IMR-90 (cell line): ENCODE results near the gene CT45A1. TPM values are rescaled to one million over a fixed set of nuclear protein-coding genes. Genes with fewer than 3 reads are reported as not detected.
A peak's percentile ranks its signal among the peaks of the same experiment; 100 is the strongest.

Experiments used
- ATAC-seq: fragments of 200-7000 bp; cut with Tn5 transposase; 2 replicates; pipeline ENCODE4 v1.9.1; 2020; ENCODE audit warnings: low read depth, mild to moderate bottlenecking, moderate library complexity
- BruUV-seq: library from RNA; stranded (reverse); fragments of 400-500 nt; replicated peaks from 2 replicates; lab custom pipeline; 2021; lab: Mats Ljungman, UMichigan
- CTCF ChIA-PET: fragments of 300-600 bp; formaldehyde crosslinking; extraction: SDS; loops from one replicate; lab custom pipeline; 2021; ENCODE audit warnings: antibody characterized with exemption; lab: Yijun Ruan, JAX
- POLR2A ChIA-PET: fragments of 300-600 bp; sonication (Branson Sonifier 250); formaldehyde crosslinking; loops from one replicate; lab custom pipeline; 2022; ENCODE audit warnings: antibody characterized with exemption; ENCODE audit not compliant: unreplicated experiment; lab: Charles Lee
- DNase-seq: peaks from one replicate; pipeline ENCODE4 v3.0.0; 2013
- H2AFZ ChIP-seq: replicated peaks from 2 replicates; pipeline ENCODE3; 2013; ENCODE audit warnings: low read length, mild to moderate bottlenecking; ENCODE audit not compliant: poor library complexity
- H2AK5ac ChIP-seq: 2 replicates; pipeline ENCODE4 v1.6.1; 2013; ENCODE audit warnings: low read depth, low read length, inconsistent platforms
- H2AK9ac ChIP-seq: replicated peaks from 2 replicates; pipeline ENCODE3; 2013; ENCODE audit warnings: mild to moderate bottlenecking, low read depth, low read length, moderate library complexity; ENCODE audit not compliant: poor library complexity
- H2BK120ac ChIP-seq: 2 replicates; pipeline ENCODE4 v1.6.1; 2013; ENCODE audit warnings: low read depth, low read length, inconsistent platforms
- H2BK15ac ChIP-seq: 3 replicates; pipeline ENCODE4 v1.6.1; 2013; ENCODE audit warnings: low read depth, low read length, inconsistent platforms
- H2BK20ac ChIP-seq: 2 replicates; pipeline ENCODE4 v1.6.1; 2013; ENCODE audit warnings: low read depth, mild to moderate bottlenecking, inconsistent platforms, low read length, moderate library complexity
- H2BK5ac ChIP-seq: 2 replicates; pipeline ENCODE4 v1.6.1; 2013; ENCODE audit warnings: mild to moderate bottlenecking, low read depth, low read length, inconsistent platforms; ENCODE audit not compliant: poor library complexity, severe bottlenecking
- H3K14ac ChIP-seq: replicated peaks from 2 replicates; pipeline ENCODE4 v1.6.1; 2013; ENCODE audit warnings: low read depth, low read length, inconsistent platforms
- H3K18ac ChIP-seq: 2 replicates; pipeline ENCODE4 v1.6.1; 2013; ENCODE audit warnings: low read depth, low read length, control low read depth
- H3K23ac ChIP-seq: 2 replicates; pipeline ENCODE4 v1.6.1; 2013; ENCODE audit warnings: low read depth, low read length, inconsistent platforms
- H3K27ac ChIP-seq: 2 replicates; pipeline ENCODE4 v1.5.1; 2013; ENCODE audit warnings: mild to moderate bottlenecking, control low read depth, low read length; ENCODE audit not compliant: insufficient read depth
- H3K27me3 ChIP-seq: 2 replicates; pipeline ENCODE4 v1.6.1; 2013; ENCODE audit warnings: low read length; ENCODE audit not compliant: control insufficient read depth, insufficient read depth
- H3K36me3 ChIP-seq: 2 replicates; pipeline ENCODE4 v1.6.1; 2013; ENCODE audit warnings: low read length, mixed read lengths; ENCODE audit not compliant: control insufficient read depth, insufficient read depth
- H3K4ac ChIP-seq: 2 replicates; pipeline ENCODE4 v1.6.1; 2013; ENCODE audit warnings: low read depth, low read length, inconsistent platforms
- H3K4me1 ChIP-seq: 2 replicates; pipeline ENCODE4 v1.6.1; 2013; ENCODE audit warnings: low read length, mixed read lengths; ENCODE audit not compliant: control insufficient read depth, insufficient read depth
- H3K4me2 ChIP-seq: 2 replicates; pipeline ENCODE4 v1.6.1; 2013; ENCODE audit warnings: low read depth, mild to moderate bottlenecking, control low read depth, low read length, moderate library complexity
- H3K4me3 ChIP-seq: 2 replicates; pipeline ENCODE4 v1.5.1; 2013; ENCODE audit warnings: low read depth, mild to moderate bottlenecking, control low read depth, low read length, moderate library complexity; ENCODE audit not compliant: insufficient read depth
- H3K56ac ChIP-seq: 2 replicates; pipeline ENCODE4 v1.6.1; 2013; ENCODE audit warnings: low read length, inconsistent platforms; ENCODE audit not compliant: insufficient read depth; ENCODE audit errors: extremely low read depth
- H3K79me1 ChIP-seq, 2 experiments: 2 replicates each; pipeline ENCODE4 v1.6.1; 2013; ENCODE audit warnings: low read length in 2 of 2, inconsistent platforms in 1 of 2, low read depth in 1 of 2
- H3K9ac ChIP-seq: 2 replicates; pipeline ENCODE4 v1.6.1; 2013; ENCODE audit warnings: low read depth, low read length, control low read depth
- H3K9me1 ChIP-seq: 2 replicates; pipeline ENCODE4 v1.6.1; 2013; ENCODE audit warnings: low read length, inconsistent platforms; ENCODE audit not compliant: insufficient read depth
- H3K9me3 ChIP-seq: 2 replicates; pipeline ENCODE4 v1.6.1; 2013; ENCODE audit warnings: low read length; ENCODE audit not compliant: control insufficient read depth, insufficient read depth
- H4K20me1 ChIP-seq: 2 replicates; pipeline ENCODE4 v1.6.1; 2013; ENCODE audit warnings: low read length, inconsistent platforms; ENCODE audit not compliant: insufficient read depth
- H4K5ac ChIP-seq: 2 replicates; pipeline ENCODE4 v1.6.1; 2013; ENCODE audit warnings: mild to moderate bottlenecking, low read depth, low read length, control low read depth
- H4K8ac ChIP-seq, 2 experiments: 2 replicates each; pipeline ENCODE4 v1.6.1; 2013; ENCODE audit warnings: low read depth in 2 of 2, low read length in 2 of 2, control low read depth in 1 of 2, inconsistent platforms in 1 of 2
- H4K91ac ChIP-seq: 2 replicates; pipeline ENCODE4 v1.6.1; 2013; ENCODE audit warnings: low read depth, low read length, inconsistent platforms; ENCODE audit not compliant: insufficient read depth
- CEBPB ChIP-seq: IDR thresholded peaks from 2 replicates; pipeline ENCODE4 v1.6.1; 2012; ENCODE audit warnings: low read depth, low read length, improper control_type of control experiment
- CTCF ChIP-seq: conservative IDR thresholded peaks from 2 replicates; pipeline ENCODE4 v1.5.1; 2012; ENCODE audit warnings: mild to moderate bottlenecking, low read depth, low read length, improper control_type of control experiment
- ELK1 ChIP-seq: fragments of 150-350 bp; IDR thresholded peaks from 2 replicates; pipeline ENCODE4 v1.6.1; 2016; ENCODE audit warnings: low read depth, mild to moderate bottlenecking, low read length, moderate library complexity, borderline replicate concordance
- FOS ChIP-seq: fragments of 150-350 bp; IDR thresholded peaks from 2 replicates; pipeline ENCODE4 v1.6.1; 2016; ENCODE audit warnings: low read depth, low read length
- MAZ ChIP-seq: IDR thresholded peaks from 2 replicates; pipeline ENCODE4 v1.6.1; 2012; ENCODE audit warnings: low read depth, mild to moderate bottlenecking, low read length, improper control_type of control experiment, moderate library complexity, borderline replicate concordance
- RAD21 ChIP-seq: IDR thresholded peaks from 2 replicates; pipeline ENCODE4 v1.6.1; 2012; ENCODE audit warnings: low read length, improper control_type of control experiment
- WGBS, 2 experiments: methylation state at CpG; one replicate each; pipeline versions ENCODE4 v1.1.5 to v1.1.7; 2013; ENCODE audit warnings: missing lambda C conversion rate in 2 of 2; ENCODE audit not compliant: insufficient read length in 1 of 2; ENCODE audit errors: extremely low coverage in 2 of 2; 5-methylcytosine and 5-hydroxymethylcytosine counted together
- dilution Hi-C: fragments of 300-500 bp; cut with HindIII; formaldehyde crosslinking; loops from one replicate; pipeline ENCODE4 v1.14.3; 2018; ENCODE audit warnings: low sequenced_read_pairs; ENCODE audit not compliant: unreplicated experiment
- in situ Hi-C: fragments of 300-500 bp; cut with MboI; formaldehyde crosslinking; loops from 3 replicates; pipeline ENCODE4 v1.14.3; 2019; ENCODE audit warnings: low sequenced_read_pairs, inconsistent platforms, mixed read lengths
- intact Hi-C: fragments of 100-400 bp; cut with micrococcal nuclease; formaldehyde crosslinking; loops from 2 replicates; pipeline ENCODE4 v1.10.0; 2022
- polyA plus RNA-seq, 3 experiments: library from polyadenylated mRNA; depleted of rRNA; stranded (reverse); fragments of >200 nt; gene quantifications; 2 replicates each; pipeline ENCODE4 v1.2.3, GENCODE V29; 2012; ENCODE audit warnings: low replicate concordance in 1 of 3
- total RNA-seq: library from RNA; depleted of rRNA; stranded (reverse); fragments of >200 nt; gene quantifications from 2 replicates; pipeline ENCODE4 v1.2.3, GENCODE V29; 2012

Gene CT45A1
- total and polyA plus RNA-seq, 2 of the 4 experiments (the other 2 are of a cell fraction) = not detected

GRCh38 chrX:135688137-135688536 is 25.3 kb upstream of the CT45A1 start:
- TF ChIP-seq FOS = no peak
- TF ChIP-seq RAD21 = no peak
- no peak for TF ChIP-seq CTCF
- TF ChIP-seq MAZ = no peak
- TF ChIP-seq ELK1 = no peak
- no peak for TF ChIP-seq CEBPB
- H3K9me1 ChIP-seq = no peaks in the 10 kb centered on the region
- H2BK20ac ChIP-seq = no peak overlapping the region
- no peak overlapping the region for H2AK5ac ChIP-seq
- no peak overlapping the region for H3K27ac ChIP-seq
- no peak overlapping the region for H4K8ac ChIP-seq
- H3K23ac ChIP-seq = no peak overlapping the region
- no peak overlapping the region for H3K56ac ChIP-seq
- ChIA-PET CTCF (no interaction called here), POLR2A (no interaction called here)
- intact Hi-C loops = no loop called here
- no peak overlapping the region for H3K14ac ChIP-seq
- H3K9ac ChIP-seq = no peak overlapping the region
- no peak overlapping the region for H4K91ac ChIP-seq
- H4K20me1 ChIP-seq = no peaks in the 10 kb centered on the region
- no peak overlapping the region for H4K5ac ChIP-seq
- H2AFZ ChIP-seq = peak overlapping the region; percentile 32
- H2BK120ac ChIP-seq = no peak overlapping the region
- H3K27me3 ChIP-seq = no peaks in the 10 kb centered on the region
- no peak overlapping the region for H3K4ac ChIP-seq
- no peak for ATAC-seq
- WGBS, 2 experiments = no CpG with 5 or more reads among the region's 16 CpGs
- H3K4me1 ChIP-seq = no peaks in the 10 kb centered on the region
- H3K4me2 ChIP-seq = no peak overlapping the region
- dilution Hi-C loops = no loop called here
- in situ Hi-C loops = no loop called here
- peak overlapping the region; percentile 16 for H2AK9ac ChIP-seq
- no peaks in the 10 kb centered on the region for H3K79me1 ChIP-seq
- no peak overlapping the region for H2BK5ac ChIP-seq
- BruUV-seq = no TSS peak
- no peak overlapping the region for H2BK15ac ChIP-seq
- no peak overlapping the region for H3K18ac ChIP-seq
- no peaks in the 10 kb centered on the region for H3K9me3 ChIP-seq
- no peak overlapping the region for H3K4me3 ChIP-seq
- DNase-seq = no peak
- H3K36me3 ChIP-seq = no peaks in the 10 kb centered on the region
